Measurements from ENCODE around the gene GAS5.
A peak's percentile ranks its signal among the peaks of the same experiment; 100 is the strongest.
"Not testable (repeated sequence)": the region's sequence is repeated elsewhere in the genome, so short reads cannot be mapped to it uniquely, and the experiment has no call there.

GAS5 gene

GRCh38 chr1:173886746-173887611, 19.2 kb upstream of the GAS5 start:
- no peak overlapping the region for H3K27ac ChIP-seq
- TF ChIP-seq ZFX (IDR thresholded peaks at IDR 0.05; ENCODE audit: borderline replicate concordance): no peak
- TF ChIP-seq CTCF (IDR thresholded peaks at IDR 0.05): no peak

GRCh38 chr1:173884701-173885100, 16.9 kb upstream of the GAS5 start:
- TF ChIP-seq ZFX (IDR thresholded peaks at IDR 0.05; ENCODE audit: borderline replicate concordance) (no peak), CTCF (IDR thresholded peaks at IDR 0.05) (no peak)
- no peak overlapping the region for H3K27ac ChIP-seq

GRCh38 chr1:173881117-173881516, 13.3 kb upstream of the GAS5 start:
- not testable (repeated sequence) for H3K27ac ChIP-seq

DNA sequence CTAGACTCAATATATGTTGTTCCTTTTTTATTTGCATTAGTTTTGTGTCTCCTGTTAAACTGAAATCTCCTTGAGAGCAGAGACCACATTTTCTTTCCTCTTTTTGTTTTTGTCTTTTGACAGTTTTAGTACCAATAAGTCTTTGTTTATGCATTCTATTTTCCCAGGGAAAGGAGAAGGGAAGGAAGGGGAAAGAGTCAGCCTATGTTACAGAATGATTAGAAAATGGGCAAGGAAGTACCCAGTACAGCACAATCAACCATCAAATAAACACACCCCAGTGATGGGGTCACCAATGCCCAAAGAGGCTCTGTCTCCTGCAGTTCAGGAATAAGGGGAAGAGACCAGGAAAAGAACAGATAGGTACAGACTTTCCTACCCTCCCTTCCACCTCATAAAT, 10.5 kb upstream of the GAS5 start:
- TF ChIP-seq CTCF (IDR thresholded peaks at IDR 0.05): no peak
- no peak for TF ChIP-seq ZFX (IDR thresholded peaks at IDR 0.05; ENCODE audit: borderline replicate concordance)
- 0 out of 2 replicates have a peak overlapping the region, but pooled peaks have one; percentile 65 for H3K27ac ChIP-seq

DNA sequence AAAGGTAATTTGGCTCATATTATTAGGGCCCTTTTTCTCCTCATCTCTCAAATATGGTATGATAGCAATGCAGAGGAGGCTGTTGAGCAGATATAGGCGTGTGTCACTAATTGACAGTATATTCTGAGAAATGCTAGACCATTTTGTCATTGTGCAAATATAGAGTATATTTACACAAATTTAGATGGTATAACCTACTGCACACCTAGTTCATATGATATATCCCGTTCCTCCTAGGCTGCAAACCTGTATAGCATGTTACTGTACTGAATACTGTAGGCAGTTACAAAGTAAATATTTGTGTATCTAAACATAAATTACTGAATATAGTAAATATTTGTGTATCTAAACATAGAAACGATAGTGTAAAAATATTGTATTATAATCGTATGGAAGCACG, 8.9 kb upstream of the GAS5 start:
- TF ChIP-seq CTCF (IDR thresholded peaks at IDR 0.05): no peak
- TF ChIP-seq ZFX (IDR thresholded peaks at IDR 0.05; ENCODE audit: borderline replicate concordance): no peak

DNA sequence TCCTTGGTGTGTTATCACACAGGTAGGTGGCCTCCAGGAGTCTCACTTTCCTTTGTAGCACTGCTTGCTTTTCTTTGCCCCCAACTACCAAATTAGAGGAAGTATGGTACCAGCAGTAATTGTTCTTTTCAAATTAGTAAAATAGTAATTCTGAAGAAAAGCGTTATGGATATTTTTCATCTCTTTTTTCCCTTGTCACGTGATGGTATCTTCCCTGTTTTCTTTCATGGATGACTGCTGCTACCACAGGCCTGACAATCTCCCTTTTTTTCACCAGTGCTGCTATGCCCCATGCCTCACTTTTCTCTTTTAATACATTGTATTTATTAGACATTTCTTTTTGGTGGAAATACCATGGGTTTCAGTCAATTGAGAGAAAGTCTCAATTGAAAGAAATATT, 3.7 kb upstream of the GAS5 start:
- no peak for TF ChIP-seq ZFX (IDR thresholded peaks at IDR 0.05; ENCODE audit: borderline replicate concordance)
- TF ChIP-seq CTCF (IDR thresholded peaks at IDR 0.05): no peak
- no peak overlapping the region for H3K27ac ChIP-seq

More for the DNA sequence above, 8.9 kb upstream of the GAS5 start:
- H3K27ac ChIP-seq: peak overlapping the region; percentile 65

DNA sequence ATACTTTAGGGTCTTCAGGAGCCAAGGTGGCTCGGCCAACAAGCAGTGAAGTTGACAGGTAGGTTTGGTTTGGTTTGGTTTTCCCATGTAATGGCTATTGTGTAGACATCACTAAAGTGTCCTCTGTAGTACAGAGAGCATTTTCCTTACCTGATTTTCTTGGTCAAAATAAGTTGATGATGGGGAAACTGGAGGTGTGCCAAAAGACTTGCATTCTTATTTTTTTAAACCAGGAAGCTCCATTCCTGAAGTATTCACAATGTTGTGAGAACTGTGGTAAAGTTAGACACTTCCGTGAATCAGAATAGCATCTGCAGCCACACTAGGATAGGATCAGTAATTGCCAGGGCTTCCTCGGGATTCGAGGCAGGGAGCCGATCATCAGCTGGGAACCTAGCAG, 3.3 kb upstream of the GAS5 start:
- H3K27ac ChIP-seq: no peak overlapping the region
- TF ChIP-seq CTCF (IDR thresholded peaks at IDR 0.05) (no peak), ZFX (IDR thresholded peaks at IDR 0.05; ENCODE audit: borderline replicate concordance) (no peak)

All from 22Rv1 (cell line).